Activated CD4-positive, alpha-beta T cell treated with anti-CD3 and anti-CD28 coated beads, Interleukin-2, amount 50 U/mL, for 48 hours (primary cell): ENCODE data around the gene FAM229A.
"Not testable (repeated sequence)": the region's sequence is repeated elsewhere in the genome, so short reads cannot be mapped to it uniquely, and the experiment has no call there.

Experiments
- DNase-seq, 2 experiments: peaks; one replicate each; pipeline ENCODE4 v3.0.0-alpha.2; 2020

FAM229A gene

GRCh38 chr1:32362474-32363313, at the start of gene FAM229A, which contains the start of gene TSSK3:
FAM229A (minus strand) TSS chr1:32362485; CDS start chr1:32362091, 394 bp downstream.
TSSK3 (plus strand) TSS chr1:32362539; CDS start chr1:32362702, 163 bp downstream.
- no peak for DNase-seq

GRCh38 chr1:32411261-32411660, 49.0 kb upstream of the FAM229A start:
- no peak for DNase-seq

- DNase-seq, result no peak
Observed at GRCh38 chr1:32406629-32407111, 44.4 kb upstream of the FAM229A start.

GRCh38 chr1:32405672-32406467, 43.6 kb upstream of the FAM229A start:
- no peak for DNase-seq

- no peak for DNase-seq
Observed at GRCh38 chr1:32404946-32405345, 42.7 kb upstream of the FAM229A start.

- DNase-seq, result peak; percentile 65 to 73
Observed at GRCh38 chr1:32400876-32401631, 38.8 kb upstream of the FAM229A start.

- DNase-seq, result no peak
Observed at GRCh38 chr1:32399843-32400242, 37.6 kb upstream of the FAM229A start.

- no peak for DNase-seq
Observed at GRCh38 chr1:32398401-32398800, 36.1 kb upstream of the FAM229A start.

GRCh38 chr1:32396524-32396923, 34.2 kb upstream of the FAM229A start:
- not testable (repeated sequence) for DNase-seq

- DNase-seq, result no peak
Observed at GRCh38 chr1:32394890-32395432, 32.7 kb upstream of the FAM229A start.

- DNase-seq, result peak; percentile 99
Observed at GRCh38 chr1:32394141-32394889, 32.0 kb upstream of the FAM229A start, which contains the start of gene BSDC1. BSDC1 (minus strand) TSS chr1:32394441; CDS start chr1:32394414, 27 bp downstream.

GRCh38 chr1:32393832-32394140, 31.5 kb upstream of the FAM229A start:
- DNase-seq, result peak; percentile 47 to 52

- no peak for DNase-seq
Observed at GRCh38 chr1:32393136-32393535, 30.9 kb upstream of the FAM229A start.

- no peak for DNase-seq
Observed at GRCh38 chr1:32392325-32392724, 30.0 kb upstream of the FAM229A start.

GRCh38 chr1:32390904-32391870, 28.9 kb upstream of the FAM229A start:
- DNase-seq, result no peak

GRCh38 chr1:32388641-32389040, 26.4 kb upstream of the FAM229A start:
- DNase-seq, result no peak

- no peak for DNase-seq
Observed at GRCh38 chr1:32386676-32387392, 24.5 kb upstream of the FAM229A start.

GRCh38 chr1:32380057-32380456, 17.8 kb upstream of the FAM229A start:
- DNase-seq, result no peak

GRCh38 chr1:32377541-32378220, 15.4 kb upstream of the FAM229A start:
- DNase-seq, result no peak
